ENCODE results near the gene PRXL2B. TPM values are rescaled to one million over a fixed set of nuclear protein-coding genes. Genes with fewer than 3 reads are reported as not detected.

Gene PRXL2B
- total and polyA plus RNA-seq, 10 of the 15 experiments (the other 5 are each of a cell fraction or from before 2014, with no cell fraction given): 0.44 to 5.6 (median 4.0) TPM

- Histone ChIP-seq H4K20me1 (ENCODE audit: control insufficient read depth, insufficient read depth) (no peaks in the 10 kb centered on the region), H3K79me2 (ENCODE audit: control insufficient read depth, insufficient read depth, low read length) (peaks cover 38% of the 10 kb centered on the region), H3K4me3 (peak overlapping the region; percentile 87), H3K9ac (ENCODE audit: control insufficient read depth, insufficient read depth, low read length) (peak overlapping the region; percentile 98), H3K4me2 (ENCODE audit: control insufficient read depth, insufficient read depth) (peak overlapping the region; percentile 97), H2AFZ (ENCODE audit: control insufficient read depth, low read depth, low read length) (peak overlapping the region; percentile 39; the same call in 1 of the 2 replicates), H3K27me3 (replicated peaks in 1 of 2; ENCODE audit: control insufficient read depth in 2 of 2, insufficient read depth in 2 of 2, low read length in 1 of 2) (no peaks in the 10 kb centered on the region), H3K27ac (ENCODE audit: control insufficient read depth, insufficient read depth) (peak overlapping the region; percentile 99), H3K9me3 (replicated peaks; ENCODE audit: control insufficient read depth, insufficient read depth, low read length) (no peaks in the 10 kb centered on the region), H3K36me3 (ENCODE audit: control insufficient read depth in 2 of 2, insufficient read depth in 2 of 2, low read length in 1 of 2) (peaks cover 0 to 2% of the 10 kb centered on the region in 2 experiments; a peak in 2 of 4 replicates), H3K4me1 (ENCODE audit: control insufficient read depth, insufficient read depth, low read length) (peaks cover 25% of the 10 kb centered on the region)
- ChIA-PET SMC1A (ENCODE audit: uncharacterized antibody, unreplicated experiment) (interaction anchor here (0.9 to 4.7 kb wide), 4 partner anchors 8 to 28 kb away, joined by 3 to 39 read pairs (median 18); partner anchors contain the start of gene PRXL2B), POLR2A (interaction anchor here (1.7 to 5.5 kb wide), 4 partner anchors 10 to 29 kb away, joined by 5 to 61 read pairs (median 42); partner anchors contain the start of gene PRXL2B), CTCF (interaction anchor here (0.8 to 5.1 kb wide), 11 partner anchors 8 to 231 kb away, joined by 3 to 54 read pairs (median 6); partner anchors contain the start of genes PEX10 and PRXL2B), RAD21 (ENCODE audit: unreplicated experiment) (interaction anchor here (0.7 to 3.3 kb wide), 10 partner anchors 9 to 361 kb away, joined by 3 to 41 read pairs (median 8); partner anchors contain the start of genes FAAP20 and PANK4)
- DNase-seq (ENCODE audit: low read depth, low spot score) (no peak), ATAC-seq (peak; percentile 67), FAIRE-seq (no peak)
- intact Hi-C loops (cut with micrococcal nuclease; ENCODE audit: unreplicated experiment): loop anchor here (1.0 to 5.0 kb wide), 2 partner anchors 23 to 867 kb away; no protein-coding TSS in a partner anchor
- in situ Hi-C loops (cut with MboI): no loop called here
- WGBS (ENCODE audit: insufficient coverage, insufficient replicate concordance, low lambda C conversion rate, missing lambda C conversion rate): 2% methylated on average over 26 of the region's 26 CpGs
- BruUV-seq (replicated peaks): TSS peak; percentile 70
- TF ChIP-seq ZBTB33 (IDR thresholded peaks at IDR 0.05) (no peak), ZNF217 (IDR thresholded peaks at IDR 0.05) (no peak), POLR2A (IDR thresholded peaks at IDR 0.05; ENCODE audit: low read depth, low read length) (peak; percentile 71), CBX5 (IDR thresholded peaks at IDR 0.05; ENCODE audit: low read depth) (no peak), CHD2 (IDR thresholded peaks at IDR 0.05; ENCODE audit: borderline replicate concordance, low read depth, low read length) (peak; percentile 79; the same call in 1 of the 2 replicates), SREBF2 (IDR thresholded peaks at IDR 0.05; ENCODE audit: low read length) (no peak), ZZZ3 (IDR thresholded peaks at IDR 0.05; ENCODE audit: control insufficient read depth, insufficient read length, low read depth) (no peak), ZSCAN29 (IDR thresholded peaks at IDR 0.05) (no peak), NBN (IDR thresholded peaks at IDR 0.05) (peak; percentile 64; the same call in 1 of the 2 replicates), RFX5 (IDR thresholded peaks at IDR 0.05; ENCODE audit: low read depth, low read length) (no peak)
- TF ChIP-seq, protein P1, sequence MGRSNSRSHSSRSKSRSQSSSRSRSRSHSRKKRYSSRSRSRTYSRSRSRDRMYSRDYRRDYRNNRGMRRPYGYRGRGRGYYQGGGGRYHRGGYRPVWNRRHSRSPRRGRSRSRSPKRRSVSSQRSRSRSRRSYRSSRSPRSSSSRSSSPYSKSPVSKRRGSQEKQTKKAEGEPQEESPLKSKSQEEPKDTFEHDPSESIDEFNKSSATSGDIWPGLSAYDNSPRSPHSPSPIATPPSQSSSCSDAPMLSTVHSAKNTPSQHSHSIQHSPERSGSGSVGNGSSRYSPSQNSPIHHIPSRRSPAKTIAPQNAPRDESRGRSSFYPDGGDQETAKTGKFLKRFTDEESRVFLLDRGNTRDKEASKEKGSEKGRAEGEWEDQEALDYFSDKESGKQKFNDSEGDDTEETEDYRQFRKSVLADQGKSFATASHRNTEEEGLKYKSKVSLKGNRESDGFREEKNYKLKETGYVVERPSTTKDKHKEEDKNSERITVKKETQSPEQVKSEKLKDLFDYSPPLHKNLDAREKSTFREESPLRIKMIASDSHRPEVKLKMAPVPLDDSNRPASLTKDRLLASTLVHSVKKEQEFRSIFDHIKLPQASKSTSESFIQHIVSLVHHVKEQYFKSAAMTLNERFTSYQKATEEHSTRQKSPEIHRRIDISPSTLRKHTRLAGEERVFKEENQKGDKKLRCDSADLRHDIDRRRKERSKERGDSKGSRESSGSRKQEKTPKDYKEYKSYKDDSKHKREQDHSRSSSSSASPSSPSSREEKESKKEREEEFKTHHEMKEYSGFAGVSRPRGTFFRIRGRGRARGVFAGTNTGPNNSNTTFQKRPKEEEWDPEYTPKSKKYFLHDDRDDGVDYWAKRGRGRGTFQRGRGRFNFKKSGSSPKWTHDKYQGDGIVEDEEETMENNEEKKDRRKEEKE (IDR thresholded peaks at IDR 0.05): no peak
- TF ChIP-seq, protein P2, sequence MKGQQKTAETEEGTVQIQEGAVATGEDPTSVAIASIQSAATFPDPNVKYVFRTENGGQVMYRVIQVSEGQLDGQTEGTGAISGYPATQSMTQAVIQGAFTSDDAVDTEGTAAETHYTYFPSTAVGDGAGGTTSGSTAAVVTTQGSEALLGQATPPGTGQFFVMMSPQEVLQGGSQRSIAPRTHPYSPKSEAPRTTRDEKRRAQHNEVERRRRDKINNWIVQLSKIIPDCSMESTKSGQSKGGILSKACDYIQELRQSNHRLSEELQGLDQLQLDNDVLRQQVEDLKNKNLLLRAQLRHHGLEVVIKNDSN (IDR thresholded peaks at IDR 0.05; ENCODE audit: borderline replicate concordance, extremely low read length, insufficient read depth, low read depth, low read length): peak; percentile 97
- TF ChIP-seq, protein P3, sequence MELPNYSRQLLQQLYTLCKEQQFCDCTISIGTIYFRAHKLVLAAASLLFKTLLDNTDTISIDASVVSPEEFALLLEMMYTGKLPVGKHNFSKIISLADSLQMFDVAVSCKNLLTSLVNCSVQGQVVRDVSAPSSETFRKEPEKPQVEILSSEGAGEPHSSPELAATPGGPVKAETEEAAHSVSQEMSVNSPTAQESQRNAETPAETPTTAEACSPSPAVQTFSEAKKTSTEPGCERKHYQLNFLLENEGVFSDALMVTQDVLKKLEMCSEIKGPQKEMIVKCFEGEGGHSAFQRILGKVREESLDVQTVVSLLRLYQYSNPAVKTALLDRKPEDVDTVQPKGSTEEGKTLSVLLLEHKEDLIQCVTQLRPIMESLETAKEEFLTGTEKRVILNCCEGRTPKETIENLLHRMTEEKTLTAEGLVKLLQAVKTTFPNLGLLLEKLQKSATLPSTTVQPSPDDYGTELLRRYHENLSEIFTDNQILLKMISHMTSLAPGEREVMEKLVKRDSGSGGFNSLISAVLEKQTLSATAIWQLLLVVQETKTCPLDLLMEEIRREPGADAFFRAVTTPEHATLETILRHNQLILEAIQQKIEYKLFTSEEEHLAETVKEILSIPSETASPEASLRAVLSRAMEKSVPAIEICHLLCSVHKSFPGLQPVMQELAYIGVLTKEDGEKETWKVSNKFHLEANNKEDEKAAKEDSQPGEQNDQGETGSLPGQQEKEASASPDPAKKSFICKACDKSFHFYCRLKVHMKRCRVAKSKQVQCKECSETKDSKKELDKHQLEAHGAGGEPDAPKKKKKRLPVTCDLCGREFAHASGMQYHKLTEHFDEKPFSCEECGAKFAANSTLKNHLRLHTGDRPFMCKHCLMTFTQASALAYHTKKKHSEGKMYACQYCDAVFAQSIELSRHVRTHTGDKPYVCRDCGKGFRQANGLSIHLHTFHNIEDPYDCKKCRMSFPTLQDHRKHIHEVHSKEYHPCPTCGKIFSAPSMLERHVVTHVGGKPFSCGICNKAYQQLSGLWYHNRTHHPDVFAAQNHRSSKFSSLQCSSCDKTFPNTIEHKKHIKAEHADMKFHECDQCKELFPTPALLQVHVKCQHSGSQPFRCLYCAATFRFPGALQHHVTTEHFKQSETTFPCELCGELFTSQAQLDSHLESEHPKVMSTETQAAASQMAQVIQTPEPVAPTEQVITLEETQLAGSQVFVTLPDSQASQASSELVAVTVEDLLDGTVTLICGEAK (IDR thresholded peaks at IDR 0.05; ENCODE audit: borderline replicate concordance): no peak
Observed at GRCh38 chr1:2555634-2556276, 30.8 kb upstream of the PRXL2B start.

All from GM12878 (cell line).